Measurements from ENCODE around the gene ZMYND11.

DNA sequence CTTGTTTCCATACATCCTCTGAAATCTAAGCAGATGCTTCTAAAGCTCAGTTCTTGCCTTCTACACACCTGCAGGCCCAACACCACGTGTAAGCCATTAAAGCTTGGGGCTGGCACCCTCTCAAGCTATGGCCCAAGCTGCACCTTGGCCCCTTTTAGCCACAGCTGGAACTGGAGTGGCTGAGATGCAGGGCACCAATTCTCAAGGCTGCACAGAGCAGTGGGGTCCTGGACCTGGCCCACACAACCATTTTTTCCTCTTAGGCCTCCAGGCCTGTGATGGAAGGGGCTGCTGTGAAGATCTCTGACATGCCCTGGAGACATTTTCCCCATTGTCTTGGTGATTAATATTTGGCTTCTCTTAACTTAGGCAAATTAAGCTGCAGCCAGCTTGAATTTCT lies 38.8 kb upstream of the ZMYND11 start:
- TF ChIP-seq, protein P1, sequence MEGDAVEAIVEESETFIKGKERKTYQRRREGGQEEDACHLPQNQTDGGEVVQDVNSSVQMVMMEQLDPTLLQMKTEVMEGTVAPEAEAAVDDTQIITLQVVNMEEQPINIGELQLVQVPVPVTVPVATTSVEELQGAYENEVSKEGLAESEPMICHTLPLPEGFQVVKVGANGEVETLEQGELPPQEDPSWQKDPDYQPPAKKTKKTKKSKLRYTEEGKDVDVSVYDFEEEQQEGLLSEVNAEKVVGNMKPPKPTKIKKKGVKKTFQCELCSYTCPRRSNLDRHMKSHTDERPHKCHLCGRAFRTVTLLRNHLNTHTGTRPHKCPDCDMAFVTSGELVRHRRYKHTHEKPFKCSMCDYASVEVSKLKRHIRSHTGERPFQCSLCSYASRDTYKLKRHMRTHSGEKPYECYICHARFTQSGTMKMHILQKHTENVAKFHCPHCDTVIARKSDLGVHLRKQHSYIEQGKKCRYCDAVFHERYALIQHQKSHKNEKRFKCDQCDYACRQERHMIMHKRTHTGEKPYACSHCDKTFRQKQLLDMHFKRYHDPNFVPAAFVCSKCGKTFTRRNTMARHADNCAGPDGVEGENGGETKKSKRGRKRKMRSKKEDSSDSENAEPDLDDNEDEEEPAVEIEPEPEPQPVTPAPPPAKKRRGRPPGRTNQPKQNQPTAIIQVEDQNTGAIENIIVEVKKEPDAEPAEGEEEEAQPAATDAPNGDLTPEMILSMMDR (tag by site-specific recombination; IDR thresholded peaks at IDR 0.05), result no peak
- TF ChIP-seq ZNF555 (tag by site-specific recombination; conservative IDR thresholded peaks at IDR 0.05) (no peak), ZBTB8A (tag by site-specific recombination; IDR thresholded peaks at IDR 0.05) (no peak), ZNF211 (tag by site-specific recombination; IDR thresholded peaks at IDR 0.05; ENCODE audit: low read depth) (no peak)
